Measurements from ENCODE around the gene SEM1. TPM values are rescaled to one million over a fixed set of nuclear protein-coding genes. Genes with fewer than 3 reads are reported as not detected.
"Not testable (repeated sequence)": the region's sequence is repeated elsewhere in the genome, so short reads cannot be mapped to it uniquely, and the experiment has no call there.

The SEM1 gene
- total RNA-seq, 4 donors from 2014 or later, result 3.3 to 39.2 (median 27.8) TPM

GRCh38 chr7:96707901-96708774 lies 1.5 kb downstream of the SEM1 start:
- Histone ChIP-seq H3K9me3 (no peaks in the 10 kb centered on the region), H3K36me3 (no peaks in the 10 kb centered on the region), H3K4me1 (peaks cover 0 to 6% of the 10 kb centered on the region in 2 donors), H3K27ac (no peak overlapping the region), H3K27me3 (no peaks in the 10 kb centered on the region), H3K4me3 (peak overlapping the region in 1 of 2 donors; percentile 75)
- no peak for DNase-seq
- intact Hi-C loops (cut with DNase I; ENCODE audit: low total_unique reads), result no loop called here
- TF ChIP-seq POLR2A (IDR thresholded peaks at IDR 0.05), result no peak
- no peak for TF ChIP-seq CTCF (IDR thresholded peaks at IDR 0.05)

- H3K27me3 ChIP-seq, result no peaks in the 10 kb centered on the region
- peaks cover 0 to 9% of the 10 kb centered on the region in 2 donors for H3K4me1 ChIP-seq
- intact Hi-C loops (cut with DNase I; ENCODE audit: low total_unique reads), result no loop called here
- TF ChIP-seq POLR2A (IDR thresholded peaks at IDR 0.05) (no peak), CTCF (IDR thresholded peaks at IDR 0.05) (no peak)
- H3K4me3 ChIP-seq, result no peak overlapping the region
- H3K27ac ChIP-seq, result no peak overlapping the region
- DNase-seq, result no peak
- H3K36me3 ChIP-seq, result no peaks in the 10 kb centered on the region
- H3K9me3 ChIP-seq, result no peaks in the 10 kb centered on the region
These were observed 8.4 kb downstream of the SEM1 start for GRCh38 chr7:96701258-96701657.

GRCh38 chr7:96700516-96700915 lies 9.1 kb downstream of the SEM1 start:
- Histone ChIP-seq H3K27ac (no peak overlapping the region), H3K27me3 (no peaks in the 10 kb centered on the region), H3K4me1 (peaks cover 0 to 16% of the 10 kb centered on the region in 2 donors), H3K4me3 (no peak overlapping the region), H3K36me3 (no peaks in the 10 kb centered on the region), H3K9me3 (no peaks in the 10 kb centered on the region)
- no peak for DNase-seq
- intact Hi-C loops (cut with DNase I; ENCODE audit: low total_unique reads), result no loop called here
- TF ChIP-seq POLR2A (IDR thresholded peaks at IDR 0.05) (no peak), CTCF (IDR thresholded peaks at IDR 0.05) (no peak)

GRCh38 chr7:96699219-96699871 lies 10.3 kb downstream of the SEM1 start:
- H3K9me3 ChIP-seq, result no peaks in the 10 kb centered on the region
- H3K27me3 ChIP-seq, result no peaks in the 10 kb centered on the region
- intact Hi-C loops (cut with DNase I; ENCODE audit: low total_unique reads), result no loop called here
- TF ChIP-seq CTCF (IDR thresholded peaks at IDR 0.05), result no peak
- no peak for TF ChIP-seq POLR2A (IDR thresholded peaks at IDR 0.05)
- H3K4me1 ChIP-seq, result peaks cover 0 to 16% of the 10 kb centered on the region in 2 donors
- DNase-seq, result no peak
- H3K27ac ChIP-seq, result no peak overlapping the region
- no peak overlapping the region for H3K4me3 ChIP-seq
- no peaks in the 10 kb centered on the region for H3K36me3 ChIP-seq

- DNase-seq; H3K9me3 ChIP-seq; intact Hi-C loops (cut with DNase I; ENCODE audit: low total_unique reads); H3K4me3 ChIP-seq; H3K27ac ChIP-seq; H3K27me3 ChIP-seq; H3K36me3 ChIP-seq: not testable (repeated sequence)
- H3K4me1 ChIP-seq, result peaks cover 0 to 16% of the 10 kb centered on the region in 2 donors
These were observed 11.2 kb downstream of the SEM1 start for GRCh38 chr7:96698449-96698848.

Data from uterus (tissue), 4 donors.